Loucy (cell line): ENCODE data around the gene IFNLR1.

ENCODE experiments used
- CTCF ChIP-seq: fragments of 200-600 bp; sonication (generic); conservative IDR thresholded peaks from 2 replicates; pipeline ENCODE4 v1.5.1; 2014; ENCODE audit warnings: mild to moderate bottlenecking, antibody characterized with exemption, low read length
- EZH2phosphoT487 ChIP-seq: fragments of 200-600 bp; IDR thresholded peaks from 2 replicates; pipeline ENCODE4 v1.6.1; 2018; ENCODE audit warnings: antibody characterized with exemption, mild to moderate bottlenecking, moderate library complexity, borderline replicate concordance

GRCh38 chr1:24127801-24128363 is 59.2 kb downstream of the IFNLR1 start:
- TF ChIP-seq CTCF, result no peak
- TF ChIP-seq EZH2phosphoT487, result no peak
